HUES48 (cell line): ENCODE results near the gene FERMT3.

Experiments used
- H3K27ac ChIP-seq: one replicate; pipeline ENCODE4 v1.7.0; 2013; ENCODE audit warnings: low read depth, low read length, inconsistent platforms
- H3K27me3 ChIP-seq: 2 replicates; pipeline ENCODE4 v1.6.1; 2013; ENCODE audit warnings: mild to moderate bottlenecking, low read length; ENCODE audit not compliant: control insufficient read depth, insufficient read depth
- H3K36me3 ChIP-seq: 2 replicates; pipeline ENCODE4 v1.6.1; 2013; ENCODE audit warnings: low read length; ENCODE audit not compliant: control insufficient read depth, insufficient read depth
- H3K4me1 ChIP-seq: 2 replicates; pipeline ENCODE4 v1.6.1; 2013; ENCODE audit warnings: mild to moderate bottlenecking, low read length; ENCODE audit not compliant: control insufficient read depth, insufficient read depth
- H3K4me3 ChIP-seq: 2 replicates; pipeline ENCODE4 v1.5.1; 2013; ENCODE audit warnings: mild to moderate bottlenecking, low read depth, low read length
- H3K9ac ChIP-seq: 2 replicates; pipeline ENCODE4 v1.6.1; 2013; ENCODE audit warnings: mild to moderate bottlenecking, low read depth, low read length, moderate library complexity
- H3K9me3 ChIP-seq: 2 replicates; pipeline ENCODE4 v1.6.1; 2013; ENCODE audit warnings: low read length; ENCODE audit not compliant: control insufficient read depth, insufficient read depth

The FERMT3 gene

GRCh38 chr11:64251016-64251752 is 44.7 kb downstream of the FERMT3 start, which contains the start of gene PLCB3:
TSS of gene PLCB3 (plus strand) at chr11:64251530. CDS start at chr11:64251650, 120 bp downstream.
- Histone ChIP-seq H3K27me3 (no peaks in the 10 kb centered on the region), H3K27ac (peak within 1 kb of the TSS; percentile 94), H3K36me3 (peaks cover 23% of the 10 kb centered on the region), H3K4me1 (peaks cover 42% of the 10 kb centered on the region), H3K9ac (peak within 1 kb of the TSS; percentile 60), H3K9me3 (no peaks in the 10 kb centered on the region), H3K4me3 (peak within 1 kb of the TSS; percentile 84)

GRCh38 chr11:64251753-64252002 is 45.2 kb downstream of the FERMT3 start:
- H3K27me3 ChIP-seq, result no peaks in the 10 kb centered on the region
- peak overlapping the region; percentile 60 for H3K9ac ChIP-seq
- peaks cover 42% of the 10 kb centered on the region for H3K4me1 ChIP-seq
- H3K9me3 ChIP-seq, result no peaks in the 10 kb centered on the region
- peaks cover 28% of the 10 kb centered on the region for H3K36me3 ChIP-seq
- peak overlapping the region; percentile 84 for H3K4me3 ChIP-seq
- peak overlapping the region; percentile 44 for H3K27ac ChIP-seq

- peaks cover 32% of the 10 kb centered on the region for H3K36me3 ChIP-seq
- peak overlapping the region; percentile 84 for H3K4me3 ChIP-seq
- peak overlapping the region; percentile 54 for H3K27ac ChIP-seq
- H3K4me1 ChIP-seq, result peaks cover 42% of the 10 kb centered on the region
- H3K27me3 ChIP-seq, result no peaks in the 10 kb centered on the region
- H3K9me3 ChIP-seq, result no peaks in the 10 kb centered on the region
- peak overlapping the region; percentile 60 for H3K9ac ChIP-seq
Observed at GRCh38 chr11:64252003-64252872, 45.7 kb downstream of the FERMT3 start.

- peak overlapping the region; percentile 26 for H3K27ac ChIP-seq
- no peaks in the 10 kb centered on the region for H3K27me3 ChIP-seq
- H3K4me3 ChIP-seq, result peak overlapping the region; percentile 84
- H3K9ac ChIP-seq, result 0 out of 2 replicates have a peak overlapping the region, but pooled peaks have one; percentile 8
- H3K4me1 ChIP-seq, result peaks cover 37% of the 10 kb centered on the region
- H3K9me3 ChIP-seq, result no peaks in the 10 kb centered on the region
- peaks cover 40% of the 10 kb centered on the region for H3K36me3 ChIP-seq
Observed at GRCh38 chr11:64253043-64253442, 46.5 kb downstream of the FERMT3 start.

GRCh38 chr11:64253481-64253880 is 47.0 kb downstream of the FERMT3 start:
- Histone ChIP-seq H3K9ac (no peak overlapping the region), H3K9me3 (no peaks in the 10 kb centered on the region), H3K27ac (peak overlapping the region; percentile 26), H3K4me3 (no peak overlapping the region), H3K4me1 (peaks cover 33% of the 10 kb centered on the region), H3K27me3 (no peaks in the 10 kb centered on the region), H3K36me3 (peaks cover 44% of the 10 kb centered on the region)

- no peaks in the 10 kb centered on the region for H3K27me3 ChIP-seq
- no peak overlapping the region for H3K27ac ChIP-seq
- no peak overlapping the region for H3K9ac ChIP-seq
- no peaks in the 10 kb centered on the region for H3K9me3 ChIP-seq
- peaks cover 52% of the 10 kb centered on the region for H3K36me3 ChIP-seq
- peaks cover 24% of the 10 kb centered on the region for H3K4me1 ChIP-seq
- no peak overlapping the region for H3K4me3 ChIP-seq
Observed at GRCh38 chr11:64254326-64254725, 47.8 kb downstream of the FERMT3 start.

- Histone ChIP-seq H3K4me1 (peaks cover 13% of the 10 kb centered on the region), H3K36me3 (peaks cover 64% of the 10 kb centered on the region), H3K27me3 (no peaks in the 10 kb centered on the region), H3K4me3 (no peak overlapping the region), H3K9ac (no peak overlapping the region), H3K9me3 (no peaks in the 10 kb centered on the region), H3K27ac (no peak overlapping the region)
Observed at GRCh38 chr11:64255135-64256128, 48.9 kb downstream of the FERMT3 start.

- Histone ChIP-seq H3K27me3 (no peaks in the 10 kb centered on the region), H3K36me3 (peaks cover 71% of the 10 kb centered on the region), H3K27ac (no peak overlapping the region), H3K4me1 (peaks cover 8% of the 10 kb centered on the region), H3K4me3 (no peak overlapping the region), H3K9ac (no peak overlapping the region), H3K9me3 (no peaks in the 10 kb centered on the region)
Observed at GRCh38 chr11:64256300-64256699, 49.8 kb downstream of the FERMT3 start.

GRCh38 chr11:64258356-64258755 is 51.8 kb downstream of the FERMT3 start:
- Histone ChIP-seq H3K9me3 (no peaks in the 10 kb centered on the region), H3K4me1 (0 out of 2 replicates have a peak, but pooled peaks cover 1% of the 10 kb centered on the region), H3K36me3 (peaks cover 89% of the 10 kb centered on the region), H3K27me3 (no peaks in the 10 kb centered on the region), H3K4me3 (no peak overlapping the region), H3K9ac (no peak overlapping the region), H3K27ac (no peak overlapping the region)

GRCh38 chr11:64258946-64259532 is 52.5 kb downstream of the FERMT3 start:
- H3K36me3 ChIP-seq, result peaks cover 96% of the 10 kb centered on the region
- no peak overlapping the region for H3K4me3 ChIP-seq
- no peaks in the 10 kb centered on the region for H3K4me1 ChIP-seq
- no peaks in the 10 kb centered on the region for H3K27me3 ChIP-seq
- H3K27ac ChIP-seq, result no peak overlapping the region
- no peaks in the 10 kb centered on the region for H3K9me3 ChIP-seq
- H3K9ac ChIP-seq, result no peak overlapping the region
